HEK293 (cell line): Measurements from ENCODE around the gene GRN.

Experiments
- CTCF ChIA-PET: fragments of 350-600 bp; formaldehyde crosslinking; extraction: SDS; loops from one replicate; lab custom pipeline; 2021; ENCODE audit warnings: antibody characterized with exemption; lab: Yijun Ruan, JAX
- POLR2A ChIA-PET: fragments of 300-600 bp; formaldehyde crosslinking; extraction: SDS; loops from one replicate; lab custom pipeline; 2020; ENCODE audit warnings: antibody characterized with exemption, inconsistent platforms; lab: Yijun Ruan, JAX
- H3K27ac ChIP-seq: fragments of 200-500 bp; sonication (Bioruptor generic); 2 replicates; pipeline ENCODE4 v1.5.1; 2014; ENCODE audit warnings: low read depth, low read length, control low read depth, inconsistent platforms; ENCODE audit errors: extremely low read depth
- H3K36me3 ChIP-seq, 2 experiments: fragments of 200-500 bp in 1 of 2; sonication (Bioruptor generic) in 1 of 2; 1 replicate in 1 of 2; 2 replicates in 1 of 2; pipeline ENCODE4 v1.5.1; 2014 to 2017; ENCODE audit warnings: inconsistent platforms in 2 of 2, low read length in 2 of 2; ENCODE audit not compliant: control insufficient read depth in 2 of 2, insufficient read depth in 1 of 2
- H3K4me1 ChIP-seq: fragments of 200-500 bp; sonication (Bioruptor generic); 2 replicates; pipeline ENCODE4 v1.5.1; 2014; ENCODE audit warnings: mild to moderate bottlenecking, low read length, inconsistent platforms; ENCODE audit not compliant: control insufficient read depth, insufficient read depth
- H3K4me3 ChIP-seq: 2 replicates; pipeline ENCODE4 v1.5.1; 2011; ENCODE audit warnings: low read depth, mild to moderate bottlenecking, control low read depth, low read length, moderate library complexity
- H3K9me3 ChIP-seq: fragments of 200-500 bp; sonication (Bioruptor generic); 2 replicates; pipeline ENCODE4 v1.5.1; 2014; ENCODE audit warnings: low read depth, low read length, inconsistent platforms; ENCODE audit not compliant: control insufficient read depth, insufficient read depth
- BCL6B ChIP-seq: fragments of 450-650 bp; formaldehyde crosslinking; IDR thresholded peaks from 2 replicates; pipeline ENCODE4 v1.5.1; 2017; ENCODE audit warnings: missing biosample characterization, missing genetic modification characterization
- CTCF ChIP-seq: fragments of 450-650 bp; formaldehyde crosslinking; IDR thresholded peaks from 2 replicates; pipeline ENCODE4 v1.5.1; 2016; ENCODE audit warnings: missing biosample characterization, missing genetic modification characterization
- KLF7 ChIP-seq: fragments of 450-650 bp; formaldehyde crosslinking; IDR thresholded peaks from 2 replicates; pipeline ENCODE4 v1.5.1; 2016; ENCODE audit warnings: missing biosample characterization, missing genetic modification characterization, borderline replicate concordance
- OVOL3 ChIP-seq: fragments of 450-650 bp; formaldehyde crosslinking; IDR thresholded peaks from 2 replicates; pipeline ENCODE4 v1.5.1; 2016; ENCODE audit warnings: missing biosample characterization, missing genetic modification characterization
- ZBTB10 ChIP-seq: fragments of 450-650 bp; formaldehyde crosslinking; IDR thresholded peaks from 2 replicates; pipeline ENCODE4 v1.5.1; 2016; ENCODE audit warnings: missing biosample characterization, missing genetic modification characterization
- ZFP37 ChIP-seq: fragments of 450-650 bp; formaldehyde crosslinking; IDR thresholded peaks from 2 replicates; pipeline ENCODE4 v1.5.1; 2016; ENCODE audit warnings: missing biosample characterization, missing genetic modification characterization
- ZNF155 ChIP-seq: fragments of 450-650 bp; formaldehyde crosslinking; IDR thresholded peaks from 2 replicates; pipeline ENCODE4 v1.5.1; 2016; ENCODE audit warnings: missing biosample characterization, missing genetic modification characterization
- ZNF18 ChIP-seq: fragments of 450-650 bp; formaldehyde crosslinking; IDR thresholded peaks from 2 replicates; pipeline ENCODE4 v1.5.1; 2016; ENCODE audit warnings: missing biosample characterization, missing genetic modification characterization
- ZNF221 ChIP-seq: fragments of 450-650 bp; formaldehyde crosslinking; IDR thresholded peaks from 2 replicates; pipeline ENCODE4 v1.5.1; 2017; ENCODE audit warnings: missing biosample characterization, missing genetic modification characterization, borderline replicate concordance
- ZNF335 ChIP-seq: fragments of 450-650 bp; formaldehyde crosslinking; conservative IDR thresholded peaks from 2 replicates; pipeline ENCODE4 v1.5.1; 2016; ENCODE audit warnings: missing biosample characterization, missing genetic modification characterization
- ZNF37A ChIP-seq: fragments of 450-650 bp; IDR thresholded peaks from 2 replicates; pipeline ENCODE4 v1.5.1; 2018; ENCODE audit warnings: missing biosample characterization, missing genetic modification characterization
- ZNF394 ChIP-seq: fragments of 450-650 bp; formaldehyde crosslinking; IDR thresholded peaks from 2 replicates; pipeline ENCODE4 v1.5.1; 2016; ENCODE audit warnings: missing biosample characterization, missing genetic modification characterization, mild to moderate bottlenecking, moderate library complexity, borderline replicate concordance
- ZNF518A ChIP-seq: fragments of 450-650 bp; formaldehyde crosslinking; conservative IDR thresholded peaks from 2 replicates; pipeline ENCODE4 v1.5.1; 2016; ENCODE audit warnings: low read depth, missing biosample characterization, missing genetic modification characterization
- ZNF549 ChIP-seq: fragments of 450-650 bp; IDR thresholded peaks from 2 replicates; pipeline ENCODE4 v1.5.1; 2018; ENCODE audit warnings: missing biosample characterization, missing genetic modification characterization, mild to moderate bottlenecking, inconsistent platforms, moderate library complexity
- ZNF555 ChIP-seq: fragments of 450-650 bp; formaldehyde crosslinking; conservative IDR thresholded peaks from 2 replicates; pipeline ENCODE4 v1.5.1; 2017; ENCODE audit warnings: missing biosample characterization, mild to moderate bottlenecking, missing genetic modification characterization, inconsistent platforms
- ZNF596 ChIP-seq: fragments of 450-650 bp; IDR thresholded peaks from 2 replicates; pipeline ENCODE4 v1.5.0; 2018; ENCODE audit warnings: missing biosample characterization, mild to moderate bottlenecking, missing genetic modification characterization, moderate library complexity
- ZNF621 ChIP-seq: fragments of 450-650 bp; formaldehyde crosslinking; IDR thresholded peaks from 2 replicates; pipeline ENCODE4 v1.5.1; 2017; ENCODE audit warnings: missing biosample characterization, missing genetic modification characterization
- ZNF791 ChIP-seq: fragments of 450-650 bp; formaldehyde crosslinking; IDR thresholded peaks from 2 replicates; pipeline ENCODE4 v1.5.1; 2016; ENCODE audit warnings: missing biosample characterization, missing genetic modification characterization

Gene GRN

GRCh38 chr17:44356241-44356640, 11.1 kb downstream of the GRN start:
- ChIA-PET CTCF (interaction anchor here (1.1 to 2.9 kb wide), 3 partner anchors 9 to 166 kb away, joined by 3 to 12 read pairs (median 4); partner anchors contain the start of gene GRN), POLR2A (interaction anchor here (1.1 kb wide), 1 partner anchor 170 kb away, joined by 5 read pairs; the partner anchor contains the start of gene TMUB2)
- peaks cover 6% of the 10 kb centered on the region for H3K4me1 ChIP-seq

GRCh38 chr17:44358066-44358465, 13.0 kb downstream of the GRN start:
- Histone ChIP-seq H3K27ac (no peak overlapping the region), H3K36me3 (peaks cover 0 to 25% of the 10 kb centered on the region in 2 experiments; a peak in 2 of 3 replicates), H3K4me1 (peaks cover 21% of the 10 kb centered on the region), H3K9me3 (no peaks in the 10 kb centered on the region), H3K4me3 (no peak overlapping the region)
- POLR2A ChIA-PET, result interaction anchor here (0.6 to 1.0 kb wide), 4 partner anchors 9 to 949 kb away, joined by 3 to 4 read pairs (median 3); no protein-coding TSS in a partner anchor
- CTCF ChIA-PET, result interaction anchor here (1.0 to 4.5 kb wide), 6 partner anchors 7 to 166 kb away, joined by 3 to 21 read pairs (median 8); partner anchors contain the start of gene GRN
- no peak for TF ChIP-seq ZNF335 (tag by site-specific recombination)
- TF ChIP-seq ZBTB10 (tag by site-specific recombination), result no peak
- TF ChIP-seq ZNF155 (tag by site-specific recombination), result no peak
- no peak for TF ChIP-seq ZNF596 (tag by site-specific recombination)
- no peak for TF ChIP-seq CTCF (tag by site-specific recombination)
- TF ChIP-seq KLF7 (tag by site-specific recombination), result no peak

More at GRCh38 chr17:44356241-44356640, 11.1 kb downstream of the GRN start:
- H3K36me3 ChIP-seq, result peaks cover 0 to 43% of the 10 kb centered on the region in 2 experiments; a peak in 2 of 3 replicates
- H3K27ac ChIP-seq, result no peak overlapping the region
- H3K9me3 ChIP-seq, result no peaks in the 10 kb centered on the region
- TF ChIP-seq ZNF221 (tag by site-specific recombination) (no peak), ZNF621 (tag by site-specific recombination) (no peak), OVOL3 (tag by site-specific recombination) (no peak), ZNF791 (tag by site-specific recombination) (no peak), BCL6B (tag by site-specific recombination) (no peak), ZNF37A (tag by site-specific recombination) (no peak), ZNF518A (no peak), ZNF549 (tag by site-specific recombination) (no peak), ZNF394 (tag by site-specific recombination) (no peak), ZNF555 (tag by site-specific recombination) (no peak), ZNF335 (tag by site-specific recombination) (no peak), ZNF18 (tag by site-specific recombination) (no peak), ZFP37 (tag by site-specific recombination) (no peak)
- H3K4me3 ChIP-seq, result no peak overlapping the region
